Measurements from ENCODE around the gene TLE3. TPM values are rescaled to one million over a fixed set of nuclear protein-coding genes. Genes with fewer than 3 reads are reported as not detected.
A peak's percentile ranks its signal among the peaks of the same experiment; 100 is the strongest.

TLE3 gene
- total RNA-seq, 1 donor from 2014 or later: 17.8 TPM

- H3K27me3 ChIP-seq (ENCODE audit: low read depth): peaks cover 94% of the 10 kb centered on the region
- TF ChIP-seq CTCF (IDR thresholded peaks at IDR 0.05; ENCODE audit: borderline replicate concordance): no peak
- no peak for DNase-seq
- intact Hi-C loops (cut with micrococcal nuclease): no loop called here
- H3K27ac ChIP-seq (replicated peaks): no peak overlapping the region
- no peaks in the 10 kb centered on the region for H3K36me3 ChIP-seq
- no peak overlapping the region for H3K4me3 ChIP-seq
- H3K9me3 ChIP-seq (replicated peaks): no peaks in the 10 kb centered on the region
- peaks cover 8% of the 10 kb centered on the region for H3K4me1 ChIP-seq
Measured at GRCh38 chr15:70035051-70035718, 62.5 kb downstream of the TLE3 start.

GRCh38 chr15:70034596-70034995, 63.1 kb downstream of the TLE3 start:
- peaks cover 94% of the 10 kb centered on the region for H3K27me3 ChIP-seq (ENCODE audit: low read depth)
- TF ChIP-seq CTCF (IDR thresholded peaks at IDR 0.05; ENCODE audit: borderline replicate concordance): no peak
- H3K27ac ChIP-seq (replicated peaks): no peak overlapping the region
- no peaks in the 10 kb centered on the region for H3K36me3 ChIP-seq
- no peaks in the 10 kb centered on the region for H3K9me3 ChIP-seq (replicated peaks)
- H3K4me3 ChIP-seq: no peak overlapping the region
- intact Hi-C loops (cut with micrococcal nuclease): no loop called here
- peaks cover 8% of the 10 kb centered on the region for H3K4me1 ChIP-seq
- DNase-seq: no peak

GRCh38 chr15:70034141-70034540, 63.6 kb downstream of the TLE3 start:
- H3K4me1 ChIP-seq: peaks cover 8% of the 10 kb centered on the region
- no peaks in the 10 kb centered on the region for H3K9me3 ChIP-seq (replicated peaks)
- H3K4me3 ChIP-seq: no peak overlapping the region
- no peak for DNase-seq
- H3K27me3 ChIP-seq (ENCODE audit: low read depth): peaks cover 94% of the 10 kb centered on the region
- intact Hi-C loops (cut with micrococcal nuclease): no loop called here
- no peak for TF ChIP-seq CTCF (IDR thresholded peaks at IDR 0.05; ENCODE audit: borderline replicate concordance)
- H3K36me3 ChIP-seq: no peaks in the 10 kb centered on the region
- no peak overlapping the region for H3K27ac ChIP-seq (replicated peaks)

GRCh38 chr15:70033529-70034140, 64.1 kb downstream of the TLE3 start:
- intact Hi-C loops (cut with micrococcal nuclease): no loop called here
- Histone ChIP-seq H3K36me3 (no peaks in the 10 kb centered on the region), H3K9me3 (replicated peaks) (no peaks in the 10 kb centered on the region), H3K4me3 (peak overlapping the region; percentile 29), H3K27me3 (ENCODE audit: low read depth) (peaks cover 94% of the 10 kb centered on the region), H3K4me1 (peaks cover 8% of the 10 kb centered on the region), H3K27ac (replicated peaks) (no peak overlapping the region)
- TF ChIP-seq CTCF (IDR thresholded peaks at IDR 0.05; ENCODE audit: borderline replicate concordance): no peak
- DNase-seq: no peak

GRCh38 chr15:70033109-70033508, 64.6 kb downstream of the TLE3 start:
- no peaks in the 10 kb centered on the region for H3K36me3 ChIP-seq
- TF ChIP-seq CTCF (IDR thresholded peaks at IDR 0.05; ENCODE audit: borderline replicate concordance): no peak
- H3K9me3 ChIP-seq (replicated peaks): no peaks in the 10 kb centered on the region
- no peak overlapping the region for H3K4me3 ChIP-seq
- H3K27ac ChIP-seq (replicated peaks): no peak overlapping the region
- H3K4me1 ChIP-seq: peaks cover 8% of the 10 kb centered on the region
- H3K27me3 ChIP-seq (ENCODE audit: low read depth): peaks cover 94% of the 10 kb centered on the region
- DNase-seq: no peak
- intact Hi-C loops (cut with micrococcal nuclease): no loop called here
